Fibroblast of mammary gland (primary cell): ENCODE data around the gene GFAP.

Experiments
- DNase-seq: peaks from one replicate; pipeline ENCODE4 v3.0.0-alpha.2; 2010; ENCODE audit warnings: low read depth
- H3K4me3 ChIP-seq: 2 replicates; pipeline ENCODE4 v1.5.1; 2011; ENCODE audit warnings: low read depth, mild to moderate bottlenecking, low read length, moderate library complexity; ENCODE audit not compliant: control insufficient read depth
- CTCF ChIP-seq: conservative IDR thresholded peaks from 2 replicates; pipeline ENCODE4 v1.5.1; 2011; ENCODE audit warnings: low read depth, low read length, inconsistent platforms; ENCODE audit not compliant: control insufficient read depth, insufficient read depth

Gene GFAP

GRCh38 chr17:44930667-44931066, 15.4 kb upstream of the GFAP start:
- no peak for DNase-seq

GRCh38 chr17:44928950-44929720, 13.8 kb upstream of the GFAP start:
- no peak for TF ChIP-seq CTCF
- no peak for DNase-seq
- H3K4me3 ChIP-seq: no peak overlapping the region

More at GRCh38 chr17:44930667-44931066, 15.4 kb upstream of the GFAP start:
- no peak overlapping the region for H3K4me3 ChIP-seq
- no peak for TF ChIP-seq CTCF

- no peak overlapping the region for H3K4me3 ChIP-seq
- TF ChIP-seq CTCF: no peak
- DNase-seq: no peak
These were observed 12.8 kb upstream of the GFAP start for GRCh38 chr17:44928136-44928535.

- DNase-seq: no peak
- no peak overlapping the region for H3K4me3 ChIP-seq
- no peak for TF ChIP-seq CTCF
These were observed 12.4 kb upstream of the GFAP start for GRCh38 chr17:44927696-44928095.

- DNase-seq: no peak
- no peak for TF ChIP-seq CTCF
- H3K4me3 ChIP-seq: no peak overlapping the region
These were observed 11.7 kb upstream of the GFAP start for GRCh38 chr17:44926821-44927525.

GRCh38 chr17:44925731-44926697, 10.7 kb upstream of the GFAP start:
- no peak overlapping the region for H3K4me3 ChIP-seq
- no peak for DNase-seq
- TF ChIP-seq CTCF: no peak
